Tibial artery (tissue), 4 donors: Measurements from ENCODE around the gene PAX4.
A peak's percentile ranks its signal among the peaks of the same experiment; 100 is the strongest.

Experiments
- DNase-seq, 2 donors: peaks; one replicate each; pipeline ENCODE4 v3.0.0-alpha.2; 2019
- H3K27ac ChIP-seq, 2 donors: fragments of 200-600 bp; sonication (generic) in 1 of 2; 1 replicate in 1 of 2; 2 replicates in 1 of 2; pipeline ENCODE4 v1.5.1; 2018 to 2019; ENCODE audit warnings: mild to moderate bottlenecking in 1 of 2
- H3K27me3 ChIP-seq, 2 donors: fragments of 200-600 bp; sonication (generic) in 1 of 2; one replicate each; pipeline versions ENCODE4 v1.5.1 to v1.6.0; 2016 to 2019
- H3K36me3 ChIP-seq, 3 donors: fragments of 200-600 bp; sonication (generic) in 2 of 3; one replicate each; pipeline ENCODE4 v1.5.1; 2016 to 2019; ENCODE audit warnings: mild to moderate bottlenecking in 2 of 3
- H3K4me1 ChIP-seq, 4 donors: fragments of 200-600 bp; sonication (generic) in 2 of 4; 1 replicate in 3 of 4; 2 replicates in 1 of 4; pipeline ENCODE4 v1.5.1; 2016 to 2019
- H3K4me3 ChIP-seq, 2 donors: fragments of 200-600 bp; sonication (generic) in 1 of 2; 1 replicate in 1 of 2; 2 replicates in 1 of 2; pipeline ENCODE4 v1.5.1; 2018 to 2019; ENCODE audit warnings: mild to moderate bottlenecking in 2 of 2
- H3K9me3 ChIP-seq, 3 donors: fragments of 200-600 bp; sonication (generic) in 1 of 3; one replicate each; pipeline ENCODE4 v1.5.1; 2016 to 2019
- intact Hi-C: fragments of 100-400 bp; cut with DNase I; formaldehyde crosslinking; loops from one replicate; pipeline ENCODE4 v1.15.0; 2023; ENCODE audit warnings: low total_unique reads
- TF ChIP-seq, protein P1 (sequence below), 2 experiments: fragments of 200-600 bp in 1 of 2; fragments of 450-650 bp in 1 of 2; IDR thresholded peaks; one replicate each; pipeline ENCODE4 v1.5.1; 2017 to 2019; ENCODE audit warnings: antibody characterized with exemption in 2 of 2, mild to moderate bottlenecking in 1 of 2, moderate library complexity in 1 of 2

Gene PAX4

DNA sequence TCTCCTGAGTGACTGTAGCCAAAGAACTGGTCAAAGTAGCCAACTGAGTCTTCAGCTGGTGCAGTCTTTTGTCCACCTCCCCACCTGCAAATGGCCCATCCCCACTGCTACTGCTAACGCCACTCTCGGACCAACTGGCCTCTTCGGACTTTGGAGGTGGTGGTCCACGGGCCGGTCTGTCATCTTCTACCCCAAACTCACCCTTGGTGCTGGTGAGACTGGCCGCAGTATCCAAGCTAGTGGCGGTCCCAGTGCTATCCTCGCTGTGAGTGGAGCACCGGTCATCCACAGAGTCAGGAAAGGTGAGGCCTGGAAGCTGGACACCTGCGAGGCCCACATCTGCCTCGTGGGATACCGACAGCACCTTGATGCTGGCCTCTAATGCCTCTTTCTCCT lies 33.3 kb downstream of the PAX4 start:
- Histone ChIP-seq H3K9me3 (no peaks in the 10 kb centered on the region), H3K4me1 (peaks cover 0 to 73% (median 56%) of the 10 kb centered on the region in 4 donors), H3K27me3 (no peaks in the 10 kb centered on the region), H3K4me3 (peak overlapping the region; percentile 69 to 97), H3K36me3 (peaks cover 22 to 32% (median 28%) of the 10 kb centered on the region in 3 donors), H3K27ac (peak overlapping the region; percentile 87 to 94)
- intact Hi-C loops = no loop called here
- DNase-seq = no peak
- TF ChIP-seq, protein P1, sequence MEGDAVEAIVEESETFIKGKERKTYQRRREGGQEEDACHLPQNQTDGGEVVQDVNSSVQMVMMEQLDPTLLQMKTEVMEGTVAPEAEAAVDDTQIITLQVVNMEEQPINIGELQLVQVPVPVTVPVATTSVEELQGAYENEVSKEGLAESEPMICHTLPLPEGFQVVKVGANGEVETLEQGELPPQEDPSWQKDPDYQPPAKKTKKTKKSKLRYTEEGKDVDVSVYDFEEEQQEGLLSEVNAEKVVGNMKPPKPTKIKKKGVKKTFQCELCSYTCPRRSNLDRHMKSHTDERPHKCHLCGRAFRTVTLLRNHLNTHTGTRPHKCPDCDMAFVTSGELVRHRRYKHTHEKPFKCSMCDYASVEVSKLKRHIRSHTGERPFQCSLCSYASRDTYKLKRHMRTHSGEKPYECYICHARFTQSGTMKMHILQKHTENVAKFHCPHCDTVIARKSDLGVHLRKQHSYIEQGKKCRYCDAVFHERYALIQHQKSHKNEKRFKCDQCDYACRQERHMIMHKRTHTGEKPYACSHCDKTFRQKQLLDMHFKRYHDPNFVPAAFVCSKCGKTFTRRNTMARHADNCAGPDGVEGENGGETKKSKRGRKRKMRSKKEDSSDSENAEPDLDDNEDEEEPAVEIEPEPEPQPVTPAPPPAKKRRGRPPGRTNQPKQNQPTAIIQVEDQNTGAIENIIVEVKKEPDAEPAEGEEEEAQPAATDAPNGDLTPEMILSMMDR (IDR thresholded peaks at IDR 0.05) = no peak

DNA sequence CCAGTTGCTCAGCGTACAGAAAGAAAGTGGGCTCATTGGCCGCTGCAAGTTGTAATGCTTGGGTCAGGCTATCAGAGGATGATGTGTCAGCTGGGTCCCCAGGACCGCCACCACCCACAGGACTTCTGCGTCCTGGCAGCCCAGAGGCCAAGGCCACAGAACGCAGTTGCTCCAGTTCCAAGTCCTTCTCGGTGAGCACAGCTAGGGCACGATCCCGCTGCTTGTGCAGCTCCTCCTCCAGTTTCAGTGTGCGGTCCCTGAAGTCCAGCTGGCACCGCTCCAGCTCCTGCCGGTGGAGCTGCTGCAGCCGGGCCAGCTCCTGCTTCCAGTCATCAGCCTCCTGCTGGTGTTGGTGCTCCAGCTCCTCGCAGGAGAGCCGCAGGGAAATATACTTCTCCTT lies 35.6 kb downstream of the PAX4 start:
- peaks cover 22 to 40% (median 28%) of the 10 kb centered on the region in 3 donors for H3K36me3 ChIP-seq
- no peak overlapping the region for H3K4me3 ChIP-seq
- H3K27ac ChIP-seq = no peak overlapping the region
- TF ChIP-seq, protein P1 (IDR thresholded peaks at IDR 0.05) = no peak
- H3K4me1 ChIP-seq = peaks cover 0 to 71% (median 54%) of the 10 kb centered on the region in 4 donors
- intact Hi-C loops = no loop called here
- no peaks in the 10 kb centered on the region for H3K27me3 ChIP-seq
- DNase-seq = no peak
- no peaks in the 10 kb centered on the region for H3K9me3 ChIP-seq

DNA sequence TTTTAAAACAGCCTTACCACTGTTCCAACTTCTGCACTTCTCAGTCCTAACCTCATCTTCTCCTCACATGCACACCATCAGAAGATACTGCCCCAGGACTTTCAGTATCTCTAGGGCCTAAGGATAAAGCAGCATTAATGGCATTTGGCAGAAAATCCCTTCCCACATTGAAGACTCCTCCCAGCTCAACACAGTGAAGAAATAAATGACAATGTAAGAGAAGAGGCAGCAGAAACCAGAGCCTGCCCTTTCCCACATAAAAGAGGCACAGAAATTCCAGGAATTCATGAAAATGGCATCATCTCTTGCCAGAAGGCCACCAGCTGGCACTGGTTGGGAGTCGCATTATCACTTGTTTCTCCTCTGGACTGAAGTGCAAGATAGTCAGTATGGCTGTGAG lies 36.2 kb downstream of the PAX4 start:
- no peak overlapping the region for H3K27ac ChIP-seq
- no peak overlapping the region for H3K4me3 ChIP-seq
- no peaks in the 10 kb centered on the region for H3K9me3 ChIP-seq
- no peak for DNase-seq
- H3K4me1 ChIP-seq = peaks cover 0 to 70% (median 52%) of the 10 kb centered on the region in 4 donors
- intact Hi-C loops = no loop called here
- H3K27me3 ChIP-seq = no peaks in the 10 kb centered on the region
- peaks cover 22 to 40% (median 28%) of the 10 kb centered on the region in 3 donors for H3K36me3 ChIP-seq
- TF ChIP-seq, protein P1 (IDR thresholded peaks at IDR 0.05) = no peak

DNA sequence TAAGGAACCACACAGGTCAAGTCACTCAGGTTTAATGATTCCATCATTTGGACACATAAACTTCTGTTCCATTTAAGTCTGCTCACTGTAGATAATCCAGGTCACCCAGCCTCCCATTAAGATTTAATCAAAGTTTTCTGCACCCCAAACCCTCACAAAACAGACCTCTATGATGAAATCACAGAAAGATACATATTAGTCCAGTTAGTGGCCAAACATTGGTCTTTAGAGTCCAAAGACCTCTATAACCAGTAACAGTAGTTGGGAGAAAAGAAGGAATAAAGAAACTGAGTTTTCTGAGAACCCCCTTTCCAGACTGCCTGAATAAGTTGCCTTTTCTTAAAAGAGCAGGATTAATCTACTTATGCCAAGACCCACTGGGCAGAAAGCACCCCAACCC lies 37.3 kb downstream of the PAX4 start:
- H3K4me3 ChIP-seq = no peak overlapping the region
- no peaks in the 10 kb centered on the region for H3K9me3 ChIP-seq
- H3K27me3 ChIP-seq = no peaks in the 10 kb centered on the region
- H3K27ac ChIP-seq = no peak overlapping the region
- intact Hi-C loops = no loop called here
- DNase-seq = no peak
- peaks cover 0 to 63% (median 49%) of the 10 kb centered on the region in 4 donors for H3K4me1 ChIP-seq
- peaks cover 22 to 40% (median 28%) of the 10 kb centered on the region in 3 donors for H3K36me3 ChIP-seq
- TF ChIP-seq, protein P1 (IDR thresholded peaks at IDR 0.05) = no peak

DNA sequence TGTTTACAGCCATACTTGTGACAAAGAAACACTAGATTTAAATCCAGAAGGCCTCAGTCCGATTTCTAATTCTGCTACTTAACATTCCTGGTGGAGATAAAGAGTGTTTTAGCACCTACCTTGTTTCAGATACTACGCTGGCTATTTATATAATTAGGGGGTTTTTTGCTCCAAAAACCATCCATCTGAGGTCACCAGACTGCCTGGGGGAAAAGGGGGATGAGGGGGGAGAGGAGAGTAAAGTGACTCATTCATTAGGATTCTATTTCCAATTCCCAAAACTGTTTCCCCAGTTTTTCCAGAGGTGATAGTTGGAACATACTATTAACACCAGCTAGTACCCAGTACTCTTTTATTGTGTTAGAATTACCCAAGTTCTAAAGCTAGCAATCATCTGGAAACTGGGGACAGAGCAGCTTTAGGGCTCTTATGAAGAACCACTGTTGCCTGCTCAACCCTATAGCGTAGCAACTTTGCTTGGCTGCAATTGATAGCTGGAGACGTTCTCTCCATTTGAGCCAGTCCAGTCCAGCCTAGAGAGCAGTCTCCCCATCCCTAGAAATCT lies 39.1 kb downstream of the PAX4 start:
- Histone ChIP-seq H3K27ac (peak overlapping the region in 1 of 2 donors; percentile 2), H3K36me3 (peaks cover 22 to 44% (median 28%) of the 10 kb centered on the region in 3 donors), H3K9me3 (no peaks in the 10 kb centered on the region), H3K27me3 (no peaks in the 10 kb centered on the region), H3K4me3 (no peak overlapping the region), H3K4me1 (peaks cover 0 to 51% (median 36%) of the 10 kb centered on the region in 4 donors)
- intact Hi-C loops = no loop called here
- TF ChIP-seq, protein P1 (IDR thresholded peaks at IDR 0.05) = no peak
- DNase-seq = no peak
